Subcutaneous adipose tissue (tissue), 4 donors: ENCODE results near the gene CACNG6. TPM values are rescaled to one million over a fixed set of nuclear protein-coding genes. Genes with fewer than 3 reads are reported as not detected.

Source experiments
- CTCF ChIP-seq: fragments of 450-650 bp; IDR thresholded peaks from one replicate; pipeline ENCODE4 v1.5.1; 2016; ENCODE audit warnings: low read depth, mild to moderate bottlenecking, control low read depth, antibody characterized with exemption, moderate library complexity
- total RNA-seq, 4 donors: library from RNA; depleted of rRNA; stranded (reverse); fragments of >200 nt; gene quantifications; one replicate each; pipeline ENCODE4 v1.1.0, GENCODE V29; 2016

CACNG6 gene
- total RNA-seq, 4 donors from 2014 or later, result not detected

- TF ChIP-seq CTCF, result no peak
Measured at GRCh38 chr19:54010474-54010873, 19.0 kb downstream of the CACNG6 start.

DNA sequence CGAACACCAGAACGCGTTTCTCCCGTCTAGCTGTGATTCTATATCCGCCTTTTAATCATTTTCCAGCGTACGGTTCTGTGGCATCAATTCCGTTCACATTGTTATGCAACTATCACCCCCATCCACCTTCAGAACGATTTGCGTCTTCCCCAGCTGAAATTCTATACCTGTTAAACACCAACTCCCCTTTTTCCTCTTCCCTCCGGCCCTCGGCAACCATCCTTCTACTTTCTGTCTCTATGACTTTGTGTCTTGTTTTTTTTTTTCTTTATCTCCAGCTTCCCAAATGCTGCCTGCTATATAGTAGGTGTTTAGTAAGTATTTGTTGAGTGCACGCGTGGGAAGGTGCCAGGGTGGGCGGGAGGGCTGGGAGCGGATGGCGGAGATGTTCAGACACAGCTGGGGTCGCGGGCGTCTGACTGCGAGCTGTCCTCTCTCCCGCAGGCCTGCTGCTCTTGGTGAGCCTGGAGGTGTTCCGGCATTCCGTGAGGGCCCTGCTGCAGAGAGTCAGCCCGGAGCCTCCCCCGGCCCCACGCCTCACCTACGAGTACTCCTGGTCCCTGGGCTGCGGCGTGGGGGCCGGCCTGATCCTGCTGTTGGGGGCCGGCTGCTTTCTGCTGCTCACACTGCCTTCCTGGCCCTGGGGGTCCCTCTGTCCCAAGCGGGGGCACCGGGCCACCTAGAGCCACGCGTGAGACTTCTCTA lies 20.2 kb downstream of the CACNG6 start:
- TF ChIP-seq CTCF, result no peak

DNA sequence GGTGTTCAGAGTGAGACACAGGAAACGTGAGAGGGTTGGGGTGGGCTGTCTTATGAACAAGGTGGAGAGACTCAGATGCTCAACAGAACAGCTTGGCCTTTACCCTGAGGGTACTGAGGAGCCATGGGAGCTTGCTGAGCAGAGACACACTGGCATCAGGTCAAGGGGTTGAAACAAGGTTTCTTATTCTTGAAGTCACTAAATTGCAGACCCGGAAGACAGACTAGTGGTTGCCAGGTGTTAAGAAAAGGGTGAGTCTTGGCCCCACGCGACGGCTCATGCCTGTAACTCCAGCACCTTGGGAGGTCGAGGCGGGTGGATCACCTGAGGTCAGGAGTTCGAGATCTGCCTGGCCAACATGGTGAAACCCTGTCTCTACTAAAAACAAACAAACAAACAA lies 22.4 kb downstream of the CACNG6 start:
- TF ChIP-seq CTCF, result no peak

GRCh38 chr19:54014920-54015560 lies 23.6 kb downstream of the CACNG6 start:
- no peak for TF ChIP-seq CTCF

DNA sequence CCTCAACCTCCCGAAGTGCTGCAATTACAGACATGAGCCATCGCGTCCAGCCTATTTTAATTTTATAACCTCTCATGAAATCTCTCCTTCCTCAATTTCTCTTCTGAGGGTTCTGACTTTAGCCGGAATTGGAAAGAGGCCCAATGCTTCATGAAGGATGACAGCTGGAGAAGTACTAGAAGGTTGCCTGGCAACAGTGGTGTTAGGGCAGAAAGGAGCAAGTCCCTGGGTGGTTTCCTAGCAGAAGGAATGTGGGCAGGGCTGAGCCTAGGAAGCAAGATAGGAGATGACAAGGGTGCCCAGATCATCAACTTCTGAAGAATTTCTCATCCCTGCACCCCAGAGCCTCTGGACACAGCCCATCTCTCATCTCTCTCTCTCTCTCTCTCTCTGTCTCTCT lies 25.8 kb downstream of the CACNG6 start:
- TF ChIP-seq CTCF, result no peak

- no peak for TF ChIP-seq CTCF
Measured at GRCh38 chr19:54021363-54021762, 29.9 kb downstream of the CACNG6 start.

GRCh38 chr19:54021932-54022331 lies 30.5 kb downstream of the CACNG6 start:
- no peak for TF ChIP-seq CTCF
